GDM1 (cell line): ENCODE measurements around the gene NFATC3.

Source experiments
- DNase-seq: peaks from one replicate; lab custom pipeline; 2025; lab: John Stamatoyannopoulos, UW

The NFATC3 gene

DNA sequence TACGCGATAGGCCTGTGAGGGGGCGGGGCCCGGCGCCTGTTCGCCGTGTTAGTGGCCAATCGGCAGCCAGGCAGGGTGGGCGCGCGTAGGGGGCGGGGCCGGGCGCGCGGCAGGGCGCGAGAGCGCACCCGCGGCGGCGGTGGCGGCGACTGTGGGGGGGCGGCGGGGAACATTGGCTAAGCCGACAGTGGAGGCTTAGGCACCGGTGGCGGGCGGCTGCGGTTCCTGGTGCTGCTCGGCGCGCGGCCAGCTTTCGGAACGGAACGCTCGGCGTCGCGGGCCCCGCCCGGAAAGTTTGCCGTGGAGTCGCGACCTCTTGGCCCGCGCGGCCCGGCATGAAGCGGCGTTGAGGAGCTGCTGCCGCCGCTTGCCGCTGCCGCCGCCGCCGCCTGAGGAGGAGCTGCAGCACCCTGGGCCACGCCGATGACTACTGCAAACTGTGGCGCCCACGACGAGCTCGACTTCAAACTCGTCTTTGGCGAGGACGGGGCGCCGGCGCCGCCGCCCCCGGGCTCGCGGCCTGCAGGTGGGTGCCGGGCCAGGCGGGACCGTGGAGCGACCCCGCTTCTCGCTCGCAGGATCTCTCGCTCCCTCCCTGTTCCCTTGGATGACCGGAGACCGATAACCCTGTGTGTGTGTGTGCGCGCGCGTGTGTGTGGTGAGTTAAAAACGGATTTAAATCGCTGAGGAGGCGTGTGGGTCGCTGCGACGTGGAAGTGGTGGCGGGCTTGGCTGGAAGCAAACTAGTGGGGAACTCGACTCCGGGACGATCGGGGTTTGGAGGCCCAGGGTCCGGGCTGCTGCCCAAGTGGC lies at the start of gene NFATC3:
TSS of gene NFATC3 (plus strand) at position 112 of the 813 bp plus-strand sequence. CDS start at position 424, 312 bp downstream.
- peak; percentile 86 for DNase-seq

DNA sequence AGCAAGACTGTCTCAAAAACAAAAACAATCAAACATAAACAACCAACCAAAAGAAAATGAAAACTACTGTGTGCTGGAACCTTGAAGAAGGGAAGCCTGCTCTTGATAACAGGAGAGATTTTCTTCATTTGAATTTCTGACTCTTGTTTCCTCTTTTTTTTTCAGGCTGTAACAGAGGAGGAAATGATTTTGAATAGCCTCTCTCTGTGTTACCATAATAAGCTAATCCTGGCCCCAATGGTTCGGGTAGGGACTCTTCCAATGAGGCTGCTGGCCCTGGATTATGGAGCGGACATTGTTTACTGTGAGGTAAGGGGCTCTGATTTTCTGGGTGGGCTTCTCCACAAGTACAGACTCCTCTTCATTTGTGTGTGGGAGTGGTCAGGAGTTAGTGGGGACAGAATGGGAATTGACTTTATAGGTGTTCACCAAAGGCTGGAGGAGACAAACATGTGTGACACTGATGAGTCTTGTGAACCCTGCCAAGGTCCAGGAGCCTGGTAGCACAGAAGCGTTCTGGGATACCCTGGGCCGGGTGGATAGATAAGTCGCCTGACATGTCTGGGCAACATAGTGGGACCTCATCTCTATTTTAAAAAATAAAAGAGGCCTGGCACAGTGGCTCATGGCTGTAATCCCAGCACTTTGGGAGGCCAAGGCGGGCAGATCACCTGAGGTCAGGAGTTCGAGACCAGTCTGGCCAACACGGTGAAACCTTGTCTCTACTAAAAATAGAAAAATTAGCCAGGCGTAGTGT lies 47.2 kb upstream of the NFATC3 start:
- DNase-seq, result no peak

DNA sequence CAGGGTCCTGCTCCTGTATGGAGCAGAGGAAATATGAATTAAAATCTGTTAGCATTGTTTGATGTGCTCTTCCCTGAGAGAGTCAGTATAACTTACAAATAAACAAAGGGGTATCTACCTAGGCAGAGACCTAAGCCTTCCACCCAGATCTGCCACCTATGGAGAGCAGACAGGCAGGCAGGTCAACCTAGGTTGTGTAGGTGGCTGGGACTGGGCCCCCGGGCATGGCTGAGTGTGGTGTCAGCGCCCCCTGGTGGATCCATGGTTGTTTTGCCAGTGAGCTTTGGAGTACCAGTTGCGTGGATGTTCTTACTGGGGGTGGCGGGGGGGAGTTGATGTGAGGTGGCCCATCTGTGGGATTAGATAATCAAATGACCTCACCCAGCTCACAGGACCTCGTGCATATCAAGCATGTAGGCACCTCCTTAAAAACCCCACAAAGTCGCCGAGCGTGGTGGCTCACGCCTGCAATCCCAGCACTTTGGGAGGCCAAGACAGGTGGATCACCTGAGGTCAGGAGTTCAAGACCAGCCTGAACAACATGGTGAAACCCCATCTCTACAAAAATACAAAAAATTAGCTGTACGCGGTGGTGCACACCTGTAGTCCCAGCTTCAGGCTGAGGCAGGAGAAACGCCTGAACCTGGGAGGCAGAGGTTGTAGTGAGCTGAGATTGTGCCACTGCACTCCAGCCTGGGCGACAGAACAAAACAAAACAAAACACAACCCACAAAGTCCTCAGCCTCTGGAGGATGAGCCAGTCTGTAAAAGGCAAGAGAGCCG lies 44.5 kb upstream of the NFATC3 start:
- peak; percentile 43 for DNase-seq

- DNase-seq, result no peak
Observed at GRCh38 chr16:68041783-68042182, 43.4 kb upstream of the NFATC3 start.

DNA sequence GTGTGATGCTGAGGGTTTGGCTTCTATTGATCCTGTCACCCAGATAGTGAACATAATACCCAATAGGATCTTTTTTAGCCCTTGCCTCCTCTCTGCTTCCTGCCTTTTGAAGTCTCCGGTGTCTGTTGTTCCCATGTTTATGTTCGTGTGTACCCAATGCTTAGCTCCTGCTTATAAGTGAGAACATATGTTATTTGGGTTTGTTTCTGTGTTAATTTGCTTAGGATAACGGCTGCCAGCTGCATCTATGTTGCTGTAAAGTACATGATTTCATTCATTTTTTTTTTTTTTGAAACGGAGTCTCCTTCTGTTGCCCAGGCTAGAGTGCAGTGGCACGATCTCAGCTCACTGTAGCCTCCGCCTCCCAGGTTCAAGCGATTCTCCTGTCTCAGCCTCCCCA lies 39.1 kb upstream of the NFATC3 start:
- DNase-seq, result no peak

GRCh38 chr16:68047987-68048386 lies 37.2 kb upstream of the NFATC3 start:
- no peak for DNase-seq

DNA sequence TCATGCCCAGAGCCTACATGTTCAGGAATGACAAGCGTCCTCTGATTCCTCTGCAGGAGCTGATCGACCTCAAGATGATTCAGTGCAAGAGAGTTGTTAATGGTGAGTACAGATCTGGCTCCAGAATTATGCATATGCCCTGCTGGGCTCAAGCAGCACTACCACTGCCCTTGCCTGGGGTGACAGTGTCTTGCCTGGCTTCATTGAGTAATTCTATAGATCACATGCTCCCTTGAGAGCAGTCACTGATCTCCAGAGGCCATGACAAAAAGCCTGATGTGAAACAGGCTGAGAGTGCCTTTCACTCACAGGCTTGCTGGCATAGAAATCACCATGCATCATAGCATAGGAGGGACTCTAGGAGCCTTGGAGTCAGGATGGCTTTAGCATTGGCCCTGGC lies 35.7 kb upstream of the NFATC3 start:
- DNase-seq, result no peak

DNA sequence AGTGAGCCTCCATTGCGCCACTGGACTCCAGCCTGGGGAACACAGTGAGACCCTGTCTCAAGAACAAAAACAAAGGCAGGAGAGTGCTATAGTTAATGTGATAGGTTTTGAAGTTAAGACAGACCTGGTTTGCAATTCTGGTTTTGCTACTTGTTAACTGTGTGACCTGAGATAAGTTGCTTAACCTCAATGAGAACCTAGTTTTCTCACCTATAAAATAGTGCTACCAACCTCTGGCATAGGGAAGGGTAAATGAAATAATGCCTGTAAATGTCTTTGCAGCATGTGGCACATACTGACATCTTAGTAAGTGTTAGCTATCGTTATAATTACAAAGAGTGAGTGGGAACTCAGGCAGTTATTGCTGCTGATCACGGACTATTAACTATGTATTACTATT lies 29.8 kb upstream of the NFATC3 start:
- DNase-seq, result no peak

- DNase-seq, result no peak
Observed at GRCh38 chr16:68059804-68060203, 25.4 kb upstream of the NFATC3 start.

- DNase-seq, result no peak
Observed at GRCh38 chr16:68061396-68061795, 23.8 kb upstream of the NFATC3 start.

DNA sequence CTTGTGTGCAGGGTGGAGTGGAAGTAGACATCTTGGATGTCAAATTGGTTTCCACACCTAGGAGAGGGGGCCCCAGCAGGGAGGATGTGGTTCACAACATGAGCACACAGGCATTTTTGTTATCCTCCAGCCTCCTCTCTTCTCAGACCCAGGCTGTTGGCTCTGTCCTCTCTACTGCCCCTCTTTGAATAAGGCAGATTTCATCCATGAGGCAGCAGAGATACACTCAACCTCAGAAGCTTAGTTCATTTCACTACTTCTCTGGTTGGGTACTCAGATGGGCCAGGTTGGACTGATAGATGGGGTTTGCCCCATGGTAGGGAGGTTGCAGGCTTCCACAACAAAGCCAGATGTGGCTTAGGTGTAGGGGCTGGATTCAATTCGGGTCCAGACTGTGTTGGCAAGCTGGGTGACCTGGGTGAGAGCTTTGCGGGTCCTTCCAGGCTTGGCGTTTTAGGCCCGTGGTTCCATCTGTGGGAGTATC lies 22.2 kb upstream of the NFATC3 start:
- no peak for DNase-seq

DNA sequence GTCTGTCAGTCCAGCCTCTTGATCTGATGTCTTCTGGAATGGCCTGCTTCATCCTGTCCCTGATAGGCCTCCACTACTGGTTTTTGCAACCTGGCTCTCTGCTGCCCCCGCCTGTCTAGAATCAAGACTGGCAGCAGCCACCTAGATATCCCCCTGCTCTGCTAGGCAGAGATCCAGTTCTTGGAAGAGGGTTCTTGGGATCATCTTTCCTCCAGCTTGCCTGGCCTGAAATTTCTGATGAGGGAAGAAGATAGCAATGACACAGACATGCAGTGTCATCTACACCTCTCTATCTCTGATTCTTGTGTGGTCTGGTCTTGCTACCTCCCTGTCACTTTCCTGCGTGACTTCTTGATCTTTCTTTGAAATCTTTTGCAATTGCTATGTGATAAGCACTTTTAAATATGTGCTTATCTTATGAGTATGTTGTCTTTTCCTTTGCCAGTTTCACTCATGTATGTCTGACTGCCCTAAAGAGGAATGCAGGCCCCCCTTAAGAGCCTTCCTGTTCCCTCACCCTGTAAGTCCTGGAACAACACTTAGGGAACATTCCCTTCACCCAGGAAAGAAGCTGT lies 20.3 kb upstream of the NFATC3 start:
- peak; percentile 28 for DNase-seq

DNA sequence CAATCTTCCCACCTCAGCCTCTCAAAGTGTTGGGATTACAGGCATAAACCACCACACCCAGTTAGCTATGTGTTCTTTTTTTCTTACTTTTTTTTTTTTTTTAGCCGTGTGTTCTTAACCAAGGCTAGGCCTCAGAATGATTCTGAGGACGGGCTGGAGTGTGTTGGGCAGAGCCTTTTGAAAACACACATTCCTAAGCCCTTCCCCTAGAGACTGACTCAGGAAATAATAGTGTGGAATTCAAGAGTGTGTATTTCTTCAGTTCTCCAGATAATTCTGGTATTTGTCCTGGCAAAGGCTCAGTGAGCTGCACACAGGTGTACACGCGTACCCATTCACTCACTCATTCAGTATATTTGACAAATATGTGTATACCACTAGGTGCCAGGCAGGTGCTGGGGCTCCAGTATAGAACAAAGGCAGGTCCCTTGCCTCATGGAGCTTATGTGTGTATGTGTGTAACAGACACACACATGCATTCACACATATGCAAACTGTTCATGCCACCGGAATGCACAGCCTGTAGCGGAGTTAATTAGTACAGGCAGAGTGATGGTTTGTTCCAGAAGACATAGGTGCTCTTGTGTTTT lies 19.4 kb upstream of the NFATC3 start:
- DNase-seq, result no peak

DNA sequence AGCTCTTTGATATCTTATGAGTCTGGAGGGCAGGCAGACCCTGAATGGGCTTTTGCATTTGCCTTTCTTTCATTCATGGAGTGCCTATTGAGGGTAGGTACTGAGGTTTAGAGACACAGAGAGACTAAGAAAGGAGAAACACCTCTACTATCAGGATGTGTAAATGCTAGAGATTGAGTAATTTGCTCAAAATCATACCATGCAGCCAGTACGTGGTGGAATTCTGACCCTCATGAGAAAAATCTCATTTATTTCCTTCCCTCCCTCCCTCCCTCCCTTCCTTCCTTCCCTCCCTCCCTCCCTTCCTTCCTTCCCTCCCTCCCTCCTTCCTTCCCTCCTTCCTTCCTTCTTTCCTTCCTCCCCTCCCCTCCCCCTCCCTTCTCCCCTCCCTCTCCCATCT lies 18.4 kb upstream of the NFATC3 start:
- DNase-seq, result no peak

DNA sequence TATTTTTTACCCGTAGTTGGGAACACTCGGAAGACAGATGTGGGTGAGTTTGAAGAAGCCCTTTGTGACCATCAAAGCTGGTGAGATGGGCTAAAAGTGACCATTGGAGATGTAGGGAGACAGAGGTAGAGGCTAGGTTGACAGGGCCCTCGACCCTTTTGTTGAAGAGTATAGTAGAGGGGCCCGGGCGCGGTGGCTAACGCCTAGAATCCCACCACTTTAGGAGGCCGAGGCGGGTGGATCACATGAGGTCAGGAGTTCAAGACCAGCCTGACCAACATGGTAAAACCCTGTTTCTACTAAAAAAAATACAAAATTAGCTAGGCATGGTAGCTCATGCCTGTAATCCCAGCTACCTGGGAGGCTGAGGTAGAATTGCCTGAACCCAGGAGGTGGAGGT lies 16.2 kb upstream of the NFATC3 start:
- no peak for DNase-seq

- DNase-seq, result no peak
Observed at GRCh38 chr16:68069511-68070248, 15.5 kb upstream of the NFATC3 start.

GRCh38 chr16:68070249-68070730 lies 14.9 kb upstream of the NFATC3 start:
- no peak for DNase-seq

GRCh38 chr16:68070806-68071517 lies 14.2 kb upstream of the NFATC3 start:
- no peak for DNase-seq

- DNase-seq, result no peak
Observed at GRCh38 chr16:68071518-68071901, 13.7 kb upstream of the NFATC3 start.

DNA sequence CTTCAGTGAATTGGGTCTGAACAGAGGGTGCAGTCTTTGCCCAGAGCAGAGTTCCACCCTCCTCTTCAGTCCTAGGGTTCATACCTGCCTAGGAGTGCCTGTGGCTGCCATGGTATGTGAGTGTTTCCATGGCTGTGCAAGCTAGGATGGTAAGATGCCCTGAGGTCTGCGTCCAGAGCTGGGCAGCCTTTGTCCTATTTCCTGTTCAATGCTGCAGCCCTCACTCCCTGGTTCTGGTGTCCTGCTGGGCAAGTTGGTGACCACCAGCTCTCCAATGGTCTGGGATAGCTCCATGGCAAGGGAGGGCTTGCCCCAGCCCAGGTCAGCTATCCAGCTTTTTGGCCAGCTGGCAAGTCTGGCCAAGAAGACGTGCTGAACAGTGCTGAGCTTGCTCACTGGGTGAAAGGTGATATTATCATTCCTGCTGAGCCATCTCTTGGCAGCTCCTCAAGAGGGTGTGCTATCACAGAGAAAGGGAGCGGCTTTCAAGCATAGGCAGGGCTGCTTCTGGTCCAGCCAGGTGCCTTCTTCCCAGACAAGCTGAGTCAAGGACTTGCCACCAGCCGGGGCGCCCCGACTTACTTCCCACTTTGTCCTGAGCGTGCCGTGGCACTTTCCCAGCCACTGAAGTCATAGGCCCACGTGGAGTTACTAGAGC lies 13.0 kb upstream of the NFATC3 start:
- no peak for DNase-seq
